Neutrophil (primary cell): Measurements from ENCODE around the gene TAOK3.

ENCODE experiments used
- H3K27ac ChIP-seq: fragments of 200-600 bp; sonication (generic); 2 replicates; pipeline ENCODE4 v1.5.1; 2016; ENCODE audit warnings: mild to moderate bottlenecking, moderate library complexity
- H3K27me3 ChIP-seq: fragments of 200-600 bp; sonication (generic); 2 replicates; pipeline ENCODE4 v1.6.0; 2016; ENCODE audit warnings: mild to moderate bottlenecking
- H3K36me3 ChIP-seq: fragments of 200-600 bp; sonication (generic); 2 replicates; pipeline ENCODE4 v1.5.1; 2017
- H3K4me1 ChIP-seq, 2 experiments: fragments of 200-600 bp in 1 of 2; sonication (generic) in 1 of 2; 1 replicate in 1 of 2; 2 replicates in 1 of 2; pipeline versions ENCODE4 v1.5.1 to v1.6.1; 2013 to 2016; ENCODE audit warnings: low read depth in 1 of 2, low read length in 1 of 2, mild to moderate bottlenecking in 1 of 2, moderate library complexity in 1 of 2; ENCODE audit not compliant: control insufficient read depth in 1 of 2, insufficient read depth in 1 of 2
- H3K4me3 ChIP-seq, 2 experiments: fragments of 200-600 bp in 1 of 2; sonication (generic) in 1 of 2; 1 replicate in 1 of 2; 2 replicates in 1 of 2; pipeline ENCODE4 v1.5.1; 2013 to 2016; ENCODE audit warnings: low read depth in 1 of 2, low read length in 1 of 2, mild to moderate bottlenecking in 1 of 2, moderate library complexity in 1 of 2
- H3K9me3 ChIP-seq: fragments of 200-600 bp; sonication (generic); 2 replicates; pipeline ENCODE4 v1.5.1; 2016
- CTCF ChIP-seq: fragments of 200-600 bp; sonication (generic); IDR thresholded peaks from 2 replicates; pipeline ENCODE4 v1.5.1; 2016; ENCODE audit warnings: antibody characterized with exemption

The TAOK3 gene

GRCh38 chr12:118102070-118102469, 270.6 kb downstream of the TAOK3 start:
- no peaks in the 10 kb centered on the region for H3K36me3 ChIP-seq
- H3K27ac ChIP-seq, result no peak overlapping the region
- no peaks in the 10 kb centered on the region for H3K9me3 ChIP-seq
- H3K4me3 ChIP-seq, result no peak overlapping the region
- H3K4me1 ChIP-seq, result peaks cover 15 to 20% of the 10 kb centered on the region in 2 experiments
- TF ChIP-seq CTCF, result no peak
- peaks cover 48% of the 10 kb centered on the region for H3K27me3 ChIP-seq

GRCh38 chr12:118101051-118101450, 271.7 kb downstream of the TAOK3 start:
- H3K9me3 ChIP-seq, result no peaks in the 10 kb centered on the region
- no peak overlapping the region for H3K4me3 ChIP-seq
- H3K27me3 ChIP-seq, result peaks cover 48% of the 10 kb centered on the region
- no peaks in the 10 kb centered on the region for H3K36me3 ChIP-seq
- H3K4me1 ChIP-seq, result peaks cover 15 to 20% of the 10 kb centered on the region in 2 experiments
- H3K27ac ChIP-seq, result no peak overlapping the region
- TF ChIP-seq CTCF, result no peak
